IPS-18a (cell line): ENCODE data around the gene RNF224.
"Not testable (repeated sequence)": the region's sequence is repeated elsewhere in the genome, so short reads cannot be mapped to it uniquely, and the experiment has no call there.

Source experiments
- H3K27ac ChIP-seq: one replicate; pipeline ENCODE4 v1.5.1; 2013; ENCODE audit warnings: low read length
- H3K27me3 ChIP-seq: one replicate; pipeline ENCODE4 v1.6.1; 2013; ENCODE audit warnings: mild to moderate bottlenecking, low read length; ENCODE audit not compliant: control insufficient read depth, insufficient read depth
- H3K36me3 ChIP-seq: one replicate; pipeline ENCODE4 v1.6.1; 2013; ENCODE audit warnings: low read depth, low read length; ENCODE audit not compliant: control insufficient read depth
- H3K4me1 ChIP-seq: one replicate; pipeline ENCODE4 v1.6.1; 2013; ENCODE audit warnings: low read depth, low read length; ENCODE audit not compliant: control insufficient read depth
- H3K4me3 ChIP-seq: one replicate; pipeline ENCODE4 v1.5.1; 2013; ENCODE audit warnings: low read length
- H3K9ac ChIP-seq: one replicate; pipeline ENCODE4 v1.6.1; 2013; ENCODE audit warnings: mild to moderate bottlenecking, low read length, moderate library complexity
- H3K9me3 ChIP-seq: one replicate; pipeline ENCODE4 v1.6.1; 2013; ENCODE audit warnings: low read depth, low read length; ENCODE audit not compliant: control insufficient read depth

The RNF224 gene

DNA sequence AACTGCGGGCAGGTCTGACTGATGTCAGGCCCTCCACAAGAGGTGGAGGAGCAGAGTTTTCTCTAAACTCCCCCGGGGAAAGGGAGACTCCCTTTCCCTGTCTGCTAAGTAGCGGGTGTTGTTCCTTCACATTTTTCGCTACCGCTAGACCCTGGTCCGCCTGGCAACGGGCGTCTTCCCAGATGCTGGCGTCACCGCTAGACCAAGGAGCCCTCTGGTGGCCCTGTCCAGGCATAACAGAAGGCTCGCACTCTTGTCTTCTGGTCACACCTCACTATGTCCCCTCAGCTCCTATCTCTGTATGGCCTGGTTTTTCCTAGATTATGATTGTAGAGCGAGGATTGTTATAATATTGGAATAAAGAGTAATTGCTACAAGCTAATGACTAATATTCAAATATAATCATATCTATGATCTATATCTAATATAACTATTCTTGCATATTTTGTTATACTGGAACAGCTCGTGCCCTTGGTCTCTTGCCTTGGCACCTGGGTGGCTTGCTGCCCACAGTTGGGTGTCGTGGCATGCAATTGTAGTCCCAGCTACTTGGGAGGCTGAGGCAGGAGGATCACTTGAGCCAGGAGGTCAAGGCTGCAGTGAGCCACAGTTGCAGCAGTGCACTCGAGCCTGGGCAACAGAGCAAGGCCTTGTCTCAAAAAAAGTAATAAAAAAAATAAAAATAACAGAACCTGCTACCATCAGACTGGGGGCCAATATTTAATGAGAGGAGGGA, 35.0 kb downstream of the RNF224 start:
- H3K9me3 ChIP-seq, H3K27ac ChIP-seq: not testable (repeated sequence)

DNA sequence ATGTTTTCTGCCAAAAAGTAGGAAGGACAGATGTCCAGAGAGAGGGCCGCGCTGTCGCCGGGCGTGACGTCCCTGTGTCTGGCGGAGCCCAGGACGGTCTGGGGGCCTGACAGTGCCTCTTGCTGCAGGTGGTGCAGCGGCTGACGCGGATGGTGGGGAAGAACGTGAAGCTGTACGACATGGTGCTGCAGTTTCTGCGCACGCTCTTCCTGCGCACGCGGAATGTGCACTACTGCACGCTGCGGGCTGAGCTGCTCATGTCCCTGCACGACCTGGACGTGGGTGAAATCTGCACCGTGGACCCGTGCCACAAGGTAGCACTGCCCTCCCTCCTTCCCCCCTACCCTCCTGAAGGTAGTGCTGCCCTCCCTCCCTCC, 35.6 kb downstream of the RNF224 start:
- Histone ChIP-seq H3K9ac (no peak overlapping the region), H3K4me1 (no peaks in the 10 kb centered on the region), H3K27me3 (no peaks in the 10 kb centered on the region), H3K9me3 (no peaks in the 10 kb centered on the region), H3K4me3 (no peak overlapping the region), H3K36me3 (peaks cover 32% of the 10 kb centered on the region), H3K27ac (no peak overlapping the region)

More for the DNA sequence above, 35.0 kb downstream of the RNF224 start:
- not testable (repeated sequence) for H3K27me3 ChIP-seq, H3K9ac ChIP-seq, H3K4me1 ChIP-seq, H3K4me3 ChIP-seq
- H3K36me3 ChIP-seq: peaks cover 32% of the 10 kb centered on the region

DNA sequence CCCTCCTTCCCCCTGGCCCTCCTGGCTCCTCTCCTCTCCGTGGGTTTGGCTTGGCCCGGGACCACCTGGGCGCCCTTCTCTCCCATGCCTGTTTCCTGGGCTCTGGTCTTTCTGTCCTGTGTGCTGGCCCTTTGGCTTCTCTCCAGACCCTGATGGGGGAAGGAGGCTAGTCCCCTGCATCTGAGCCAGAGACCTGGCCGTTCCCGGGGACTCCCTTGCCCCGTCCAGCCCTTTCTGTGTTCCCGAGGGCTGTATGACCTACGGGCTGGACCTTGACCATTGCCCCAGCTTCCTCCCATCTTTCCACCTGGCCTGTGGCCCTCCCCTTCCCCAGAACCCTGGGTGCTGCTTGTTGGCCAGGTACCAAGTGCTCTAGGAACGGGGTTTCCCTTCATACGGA, 36.2 kb downstream of the RNF224 start:
- Histone ChIP-seq H3K9me3 (no peaks in the 10 kb centered on the region), H3K4me3 (no peak overlapping the region), H3K36me3 (peaks cover 29% of the 10 kb centered on the region), H3K27ac (no peak overlapping the region), H3K4me1 (no peaks in the 10 kb centered on the region), H3K9ac (no peak overlapping the region), H3K27me3 (no peaks in the 10 kb centered on the region)

DNA sequence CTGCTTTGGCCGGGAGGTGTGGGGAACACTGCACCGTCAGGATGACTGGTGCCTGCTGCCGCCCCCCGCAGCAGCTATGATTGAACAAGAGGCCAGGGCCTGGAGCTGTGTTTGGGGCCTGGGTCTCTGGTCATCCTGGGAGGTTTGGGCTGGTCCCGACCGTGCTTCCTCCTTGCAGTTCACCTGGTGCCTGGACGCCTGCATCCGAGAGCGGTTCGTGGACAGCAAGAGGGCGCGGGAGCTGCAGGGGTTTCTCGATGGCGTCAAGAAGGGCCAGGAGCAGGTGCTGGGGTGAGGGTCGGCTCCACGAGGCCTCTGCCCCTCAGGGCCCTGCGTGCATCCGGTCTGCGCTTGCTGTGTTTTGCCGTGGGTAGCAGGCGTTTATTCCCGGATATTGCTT, 36.8 kb downstream of the RNF224 start:
- peaks cover 29% of the 10 kb centered on the region for H3K36me3 ChIP-seq
- H3K27ac ChIP-seq: no peak overlapping the region
- no peaks in the 10 kb centered on the region for H3K4me1 ChIP-seq
- H3K9me3 ChIP-seq: no peaks in the 10 kb centered on the region
- H3K4me3 ChIP-seq: no peak overlapping the region
- H3K27me3 ChIP-seq: no peaks in the 10 kb centered on the region
- H3K9ac ChIP-seq: no peak overlapping the region

DNA sequence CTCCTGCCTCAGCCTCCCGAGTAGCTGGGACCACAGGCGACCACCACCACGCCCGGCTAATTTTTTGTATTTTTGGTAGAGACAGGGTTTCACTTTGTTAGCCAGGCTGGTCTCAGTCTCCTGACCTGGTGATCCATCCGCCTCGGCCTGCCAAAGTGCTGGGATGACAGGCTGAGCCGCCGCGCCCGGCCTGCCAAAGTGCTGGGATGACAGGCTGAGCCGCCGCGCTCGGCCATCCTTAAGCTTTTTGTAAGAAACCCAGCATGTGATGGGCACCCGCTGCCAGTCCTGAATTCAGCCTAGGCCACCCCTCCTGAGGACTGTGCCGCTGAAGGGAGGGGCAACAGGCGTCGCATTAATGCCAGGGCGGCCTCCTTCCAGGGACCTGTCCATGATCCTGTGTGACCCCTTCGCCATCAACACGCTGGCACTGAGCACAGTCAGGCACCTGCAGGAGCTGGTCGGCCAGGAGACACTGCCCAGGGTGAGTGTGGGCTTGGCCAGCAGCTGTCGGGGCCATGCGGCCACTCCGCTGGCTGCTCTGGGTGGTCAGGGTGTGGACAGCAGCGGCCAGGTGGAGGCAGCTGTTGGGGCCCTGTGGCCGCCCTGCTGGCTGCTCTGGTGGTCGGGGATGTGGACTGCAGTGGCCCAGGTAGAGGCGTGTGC, 38.3 kb downstream of the RNF224 start:
- no peak overlapping the region for H3K27ac ChIP-seq
- H3K27me3 ChIP-seq: no peaks in the 10 kb centered on the region
- H3K9ac ChIP-seq: no peak overlapping the region
- no peaks in the 10 kb centered on the region for H3K9me3 ChIP-seq
- no peaks in the 10 kb centered on the region for H3K4me1 ChIP-seq
- H3K4me3 ChIP-seq: no peak overlapping the region
- H3K36me3 ChIP-seq: peaks cover 32% of the 10 kb centered on the region

DNA sequence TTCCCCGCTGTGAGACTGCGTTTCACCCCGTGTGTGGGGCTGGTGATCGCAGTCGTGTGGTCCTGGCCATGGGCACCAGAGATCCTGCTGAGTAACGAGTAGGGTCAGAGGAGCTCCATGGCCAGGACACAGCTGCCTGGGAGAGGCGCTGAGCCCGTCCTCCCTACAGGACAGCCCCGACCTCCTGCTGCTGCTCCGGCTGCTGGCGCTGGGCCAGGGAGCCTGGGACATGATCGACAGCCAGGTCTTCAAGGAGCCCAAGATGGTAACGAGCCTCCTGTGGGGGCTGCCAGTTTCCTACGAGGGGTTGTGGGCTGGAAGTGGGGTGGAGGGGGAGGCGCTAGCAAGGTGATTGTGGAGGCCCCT, 38.8 kb downstream of the RNF224 start:
- Histone ChIP-seq H3K27ac (no peak overlapping the region), H3K9ac (no peak overlapping the region), H3K9me3 (no peaks in the 10 kb centered on the region), H3K4me1 (no peaks in the 10 kb centered on the region), H3K27me3 (no peaks in the 10 kb centered on the region), H3K36me3 (peaks cover 32% of the 10 kb centered on the region), H3K4me3 (no peak overlapping the region)

DNA sequence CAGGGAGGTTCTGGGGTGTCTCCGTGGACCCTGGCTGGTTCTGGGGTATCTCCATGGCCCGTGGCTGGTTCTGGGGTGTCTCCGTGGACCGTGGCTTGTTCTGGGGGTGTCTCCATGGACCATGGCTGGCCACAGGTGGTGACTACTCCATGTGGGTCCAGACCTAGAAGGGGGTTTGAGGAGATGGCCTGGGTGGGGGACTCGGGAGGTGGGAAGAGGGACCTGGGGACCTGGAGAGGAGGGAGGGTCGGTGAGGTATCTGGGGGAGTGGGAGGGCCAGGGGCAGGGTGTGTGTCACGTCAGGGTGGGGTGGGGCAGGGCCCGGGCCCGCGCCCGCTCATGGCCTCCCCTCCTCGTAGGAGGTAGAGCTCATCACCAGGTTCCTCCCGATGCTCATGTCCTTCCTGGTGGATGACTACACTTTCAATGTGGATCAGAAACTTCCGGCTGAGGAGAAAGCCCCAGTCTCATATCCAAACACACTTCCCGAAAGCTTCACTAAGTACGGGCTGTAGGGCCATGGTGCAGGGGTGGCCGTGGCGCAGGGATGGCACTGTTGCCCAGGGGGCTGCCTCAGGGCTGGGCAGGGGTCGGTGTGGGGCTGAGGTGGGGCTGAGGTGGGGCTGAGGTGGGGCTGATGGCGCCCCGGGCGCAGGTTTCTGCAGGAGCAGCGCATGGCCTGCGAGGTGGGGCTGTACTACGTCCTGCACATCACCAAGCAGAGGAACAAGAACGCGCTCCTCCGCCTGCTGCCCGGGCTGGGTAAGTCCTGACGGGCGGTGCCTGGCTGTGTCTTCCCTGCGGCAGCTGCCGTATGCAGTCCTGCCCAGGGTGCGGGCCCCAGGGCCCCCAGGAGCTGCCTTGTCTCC, 39.5 kb downstream of the RNF224 start:
- Histone ChIP-seq H3K9ac (no peak overlapping the region), H3K27me3 (no peaks in the 10 kb centered on the region), H3K36me3 (peaks cover 32% of the 10 kb centered on the region), H3K4me1 (no peaks in the 10 kb centered on the region), H3K27ac (no peak overlapping the region), H3K4me3 (no peak overlapping the region), H3K9me3 (no peaks in the 10 kb centered on the region)

DNA sequence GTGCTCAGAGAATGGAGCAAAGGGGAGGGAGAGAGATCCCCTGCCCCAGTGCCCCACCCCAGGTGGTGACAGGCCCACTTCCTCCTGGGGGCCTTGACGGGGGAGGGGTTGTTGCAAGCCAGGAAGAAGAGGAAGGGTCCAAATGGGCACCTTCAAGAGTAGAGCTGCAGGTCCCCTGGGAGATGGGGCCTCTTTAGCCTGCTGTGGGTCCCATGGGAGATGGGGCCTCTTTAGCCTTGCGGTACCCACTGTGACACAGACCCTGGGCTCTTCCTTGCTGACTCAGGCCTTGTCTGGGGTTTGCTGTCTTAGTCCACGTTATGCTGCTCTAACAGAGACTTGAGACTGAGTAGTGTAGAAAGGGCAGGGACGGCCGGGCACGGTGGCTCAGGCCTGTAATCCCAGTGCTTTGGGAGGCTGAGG, 40.6 kb downstream of the RNF224 start:
- Histone ChIP-seq H3K27ac (no peak overlapping the region), H3K9me3 (no peaks in the 10 kb centered on the region), H3K36me3 (peaks cover 32% of the 10 kb centered on the region), H3K9ac (no peak overlapping the region), H3K4me3 (no peak overlapping the region), H3K4me1 (no peaks in the 10 kb centered on the region), H3K27me3 (no peaks in the 10 kb centered on the region)

DNA sequence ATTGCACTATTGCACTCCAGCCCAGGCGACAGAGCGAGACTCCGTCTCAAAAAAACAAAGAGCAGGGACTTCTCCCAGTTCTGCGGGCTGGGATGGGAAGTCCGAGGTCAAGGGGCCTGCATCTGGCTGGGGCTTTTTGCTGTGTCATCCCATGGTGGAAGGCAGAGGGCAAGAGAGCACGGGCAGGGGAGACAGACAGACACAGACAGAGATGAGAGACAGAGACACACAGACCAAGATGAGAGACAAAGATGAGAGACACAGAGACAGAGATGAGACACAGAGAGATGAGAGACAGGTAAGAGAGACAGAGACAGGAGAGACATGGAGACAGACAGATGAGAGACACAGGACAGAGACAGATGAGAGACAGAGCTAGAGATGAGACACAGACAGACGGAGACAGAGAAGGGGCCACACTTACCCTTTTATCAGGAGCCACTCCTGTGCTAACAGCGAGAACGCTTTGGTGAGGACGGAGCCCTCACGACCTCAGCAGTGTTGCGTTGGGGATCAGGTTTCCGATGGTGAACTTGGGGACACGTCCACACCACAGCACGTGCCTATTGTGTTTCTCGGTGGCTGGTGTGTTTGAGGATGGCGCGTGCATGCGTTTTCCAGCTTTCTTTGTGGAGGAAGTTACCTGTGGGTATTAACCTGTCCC, 41.4 kb downstream of the RNF224 start:
- Histone ChIP-seq H3K9me3 (no peaks in the 10 kb centered on the region), H3K27me3 (no peaks in the 10 kb centered on the region), H3K36me3 (peaks cover 31% of the 10 kb centered on the region), H3K9ac (no peak overlapping the region), H3K4me3 (no peak overlapping the region), H3K27ac (no peak overlapping the region), H3K4me1 (no peaks in the 10 kb centered on the region)

DNA sequence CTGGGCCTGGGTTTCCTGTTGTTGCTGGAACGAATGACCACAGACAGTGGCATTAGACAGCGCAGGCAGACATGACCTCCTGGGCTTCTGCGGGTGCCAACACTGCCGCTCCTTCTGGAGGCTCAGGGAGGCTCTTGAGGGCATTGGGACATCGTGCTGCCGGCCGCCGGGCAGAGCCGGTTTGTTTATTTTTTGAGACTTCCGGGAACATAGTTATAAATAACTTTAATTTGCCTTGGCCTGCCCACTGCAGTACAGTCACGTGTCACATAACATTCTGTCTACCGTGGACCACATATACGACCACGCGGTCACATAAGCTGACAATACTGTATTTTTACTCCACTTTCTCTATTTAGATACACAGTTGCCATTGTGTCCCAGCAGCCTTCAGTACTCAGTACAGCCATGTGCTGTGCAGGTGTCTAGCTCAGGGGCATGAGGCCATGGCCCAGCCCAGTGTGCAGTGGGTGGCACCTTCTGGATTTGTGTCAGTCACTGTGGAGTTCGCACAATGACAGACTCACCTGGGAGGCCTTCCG, 42.0 kb downstream of the RNF224 start:
- H3K9me3 ChIP-seq: no peaks in the 10 kb centered on the region
- H3K4me3 ChIP-seq: no peak overlapping the region
- no peak overlapping the region for H3K9ac ChIP-seq
- H3K4me1 ChIP-seq: no peaks in the 10 kb centered on the region
- no peaks in the 10 kb centered on the region for H3K27me3 ChIP-seq
- no peak overlapping the region for H3K27ac ChIP-seq
- H3K36me3 ChIP-seq: peaks cover 26% of the 10 kb centered on the region
